GM08714 (cell line): Measurements from ENCODE around the gene NSUN4.
A peak's percentile ranks its signal among the peaks of the same experiment; 100 is the strongest.
"Not testable (repeated sequence)": the region's sequence is repeated elsewhere in the genome, so short reads cannot be mapped to it uniquely, and the experiment has no call there.

Experiments
- H3K4me3 ChIP-seq: fragments of 200-500 bp; sonication (Bioruptor generic); 2 replicates; pipeline ENCODE4 v1.5.1; 2014; ENCODE audit warnings: mild to moderate bottlenecking, low read length, inconsistent platforms
- ZNF274 ChIP-seq: IDR thresholded peaks from 2 replicates; pipeline ENCODE4 v1.6.1; 2012; ENCODE audit warnings: mild to moderate bottlenecking, low read depth, low read length

The NSUN4 gene

GRCh38 chr1:46341222-46342083, 846 bp downstream of the NSUN4 start:
- no peak for TF ChIP-seq ZNF274
- peak overlapping the region; percentile 69 for H3K4me3 ChIP-seq

- H3K4me3 ChIP-seq: no peak overlapping the region; the same call in 1 of the 2 replicates
- TF ChIP-seq ZNF274: no peak
Measured at GRCh38 chr1:46342084-46342656, 1.6 kb downstream of the NSUN4 start.

GRCh38 chr1:46342677-46343350, 2.2 kb downstream of the NSUN4 start:
- no peak for TF ChIP-seq ZNF274

GRCh38 chr1:46343351-46343695, 2.7 kb downstream of the NSUN4 start:
- no peak overlapping the region for H3K4me3 ChIP-seq
- no peak for TF ChIP-seq ZNF274

More at GRCh38 chr1:46342677-46343350, 2.2 kb downstream of the NSUN4 start:
- no peak overlapping the region for H3K4me3 ChIP-seq

GRCh38 chr1:46343705-46344104, 3.1 kb downstream of the NSUN4 start:
- no peak for TF ChIP-seq ZNF274
- H3K4me3 ChIP-seq: no peak overlapping the region

- TF ChIP-seq ZNF274: no peak
- no peak overlapping the region for H3K4me3 ChIP-seq
Measured at GRCh38 chr1:46344481-46344880, 3.9 kb downstream of the NSUN4 start.

GRCh38 chr1:46345281-46345680, 4.7 kb downstream of the NSUN4 start:
- no peak for TF ChIP-seq ZNF274

GRCh38 chr1:46352363-46352762, 11.8 kb downstream of the NSUN4 start:
- TF ChIP-seq ZNF274: no peak
- H3K4me3 ChIP-seq: no peak overlapping the region

More at GRCh38 chr1:46345281-46345680, 4.7 kb downstream of the NSUN4 start:
- no peak overlapping the region for H3K4me3 ChIP-seq

- not testable (repeated sequence) for H3K4me3 ChIP-seq
Measured at GRCh38 chr1:46355920-46356319, 15.3 kb downstream of the NSUN4 start.

- no peak overlapping the region for H3K4me3 ChIP-seq
- TF ChIP-seq ZNF274: no peak
Measured at GRCh38 chr1:46362158-46362557, 21.6 kb downstream of the NSUN4 start.

- no peak overlapping the region for H3K4me3 ChIP-seq
- TF ChIP-seq ZNF274: no peak
Measured at GRCh38 chr1:46363121-46363520, 22.5 kb downstream of the NSUN4 start.

- no peak overlapping the region for H3K4me3 ChIP-seq
- TF ChIP-seq ZNF274: no peak
Measured at GRCh38 chr1:46364612-46365011, 24.0 kb downstream of the NSUN4 start.

- not testable (repeated sequence) for H3K4me3 ChIP-seq
Measured at GRCh38 chr1:46365796-46366195, 25.2 kb downstream of the NSUN4 start.

GRCh38 chr1:46367072-46367471, 26.5 kb downstream of the NSUN4 start:
- TF ChIP-seq ZNF274: no peak
- H3K4me3 ChIP-seq: no peak overlapping the region

- not testable (repeated sequence) for H3K4me3 ChIP-seq
Measured at GRCh38 chr1:46367701-46368100, 27.1 kb downstream of the NSUN4 start.
